ENCODE results near the gene ATP9B. TPM values are rescaled to one million over a fixed set of nuclear protein-coding genes. Genes with fewer than 3 reads are reported as not detected.

ATP9B gene
- total and polyA plus RNA-seq, 10 of the 15 experiments (the other 5 are each of a cell fraction or from before 2014, with no cell fraction given), result 0.74 to 20.7 (median 12.9) TPM

GRCh38 chr18:79356435-79356834, 287.2 kb downstream of the ATP9B start (continued):
- no peak for TF ChIP-seq REST (IDR thresholded peaks at IDR 0.05; ENCODE audit: low read depth, low read length)
- TF ChIP-seq RUNX3 (IDR thresholded peaks at IDR 0.05; ENCODE audit: low read length), result 0 out of 2 replicates have a peak, but pooled peaks have one; percentile 14
- TF ChIP-seq SKIL (IDR thresholded peaks at IDR 0.05; ENCODE audit: low read depth, poor library complexity, severe bottlenecking), result no peak
- no peak for TF ChIP-seq SP1 (IDR thresholded peaks at IDR 0.05; ENCODE audit: low read depth, low read length)

GRCh38 chr18:79360933-79361332, 291.7 kb downstream of the ATP9B start:
- SMC1A ChIA-PET (ENCODE audit: uncharacterized antibody, unreplicated experiment), result interaction anchor here (0.6 to 1.3 kb wide), 3 partner anchors 10 to 12 kb away, joined by 3 to 5 read pairs (median 3); no protein-coding TSS in a partner anchor
- in situ Hi-C loops (cut with MboI), result no loop called here
- CTCF ChIA-PET, result interaction anchor here (0.9 to 1.4 kb wide), 3 partner anchors 10 to 17 kb away, joined by 3 to 4 read pairs (median 3); no protein-coding TSS in a partner anchor
- intact Hi-C loops (cut with micrococcal nuclease; ENCODE audit: unreplicated experiment), result no loop called here
- Histone ChIP-seq H3K4me1 (ENCODE audit: control insufficient read depth, insufficient read depth, low read length) (peaks cover 7% of the 10 kb centered on the region), H3K27me3 (replicated peaks in 1 of 2; ENCODE audit: control insufficient read depth in 2 of 2, insufficient read depth in 2 of 2, low read length in 1 of 2) (no peaks in the 10 kb centered on the region), H3K4me2 (ENCODE audit: control insufficient read depth, insufficient read depth) (no peak overlapping the region), H3K9ac (ENCODE audit: control insufficient read depth, insufficient read depth, low read length) (no peak overlapping the region), H3K9me3 (replicated peaks; ENCODE audit: control insufficient read depth, insufficient read depth, low read length) (no peaks in the 10 kb centered on the region), H3K36me3 (ENCODE audit: control insufficient read depth in 2 of 2, insufficient read depth in 2 of 2, low read length in 1 of 2) (peaks cover 0 to 5% of the 10 kb centered on the region in 2 experiments; a peak in 3 of 4 replicates), H4K20me1 (ENCODE audit: control insufficient read depth, insufficient read depth) (no peaks in the 10 kb centered on the region), H3K79me2 (ENCODE audit: control insufficient read depth, insufficient read depth, low read length) (no peaks in the 10 kb centered on the region), H3K4me3 (no peak overlapping the region), H3K27ac (ENCODE audit: control insufficient read depth, insufficient read depth) (no peak overlapping the region), H2AFZ (ENCODE audit: control insufficient read depth, low read depth, low read length) (no peak overlapping the region)
- no peak for DNase-seq (ENCODE audit: low read depth, low spot score)
- no peak for ATAC-seq
- POLR2A ChIA-PET, result no interaction called here
- no TSS peak for BruUV-seq (replicated peaks)
- FAIRE-seq, result no peak
- RAD21 ChIA-PET (ENCODE audit: unreplicated experiment), result no interaction called here
- 98% methylated on average over 12 of the region's 12 CpGs for WGBS (ENCODE audit: insufficient coverage, insufficient replicate concordance, low lambda C conversion rate, missing lambda C conversion rate)
- TF ChIP-seq NR2C2 (IDR thresholded peaks at IDR 0.05; ENCODE audit: borderline replicate concordance, control insufficient read depth, insufficient read length, low read depth) (no peak), RCOR1 (conservative IDR thresholded peaks at IDR 0.05; ENCODE audit: low read depth, low read length) (no peak), SKIL (IDR thresholded peaks at IDR 0.05; ENCODE audit: low read depth, poor library complexity, severe bottlenecking) (no peak), POLR2AphosphoS5 (IDR thresholded peaks at IDR 0.05; ENCODE audit: low read length) (no peak), TCF3 (IDR thresholded peaks at IDR 0.05; ENCODE audit: borderline replicate concordance, insufficient read depth, low read depth, low read length) (no peak), WRNIP1 (IDR thresholded peaks at IDR 0.05; ENCODE audit: borderline replicate concordance, low read depth, low read length) (no peak), RELA (IDR thresholded peaks at IDR 0.05; ENCODE audit: borderline replicate concordance, partially characterized antibody) (no peak), STAT1 (conservative IDR thresholded peaks at IDR 0.05) (no peak), ZZZ3 (IDR thresholded peaks at IDR 0.05; ENCODE audit: control insufficient read depth, insufficient read length, low read depth) (no peak), IKZF1 (conservative IDR thresholded peaks at IDR 0.05) (no peak), SMAD1 (IDR thresholded peaks at IDR 0.05; ENCODE audit: low read depth, partially characterized antibody) (no peak), ZNF217 (IDR thresholded peaks at IDR 0.05) (no peak), SIX5 (IDR thresholded peaks at IDR 0.05; ENCODE audit: low read depth, low read length, severe bottlenecking) (no peak)
